H7 (cell line): Measurements from ENCODE around the gene VAV1. TPM values are rescaled to one million over a fixed set of nuclear protein-coding genes. Genes with fewer than 3 reads are reported as not detected.

Experiments used
- total RNA-seq: library from RNA; depleted of rRNA; stranded (reverse); fragments of >200 nt; shearing (Covaris generic); gene quantifications from 2 replicates; pipeline ENCODE4 v1.2.3, GENCODE V29; 2014; rRNA removed

Gene VAV1
- total RNA-seq, 1 experiment from 2014 or later, result 9.5 TPM

Other genes with a start within 250 kb of the VAV1 start
- gene TNFSF9, start 241.7 kb upstream of the VAV1 start, total RNA-seq, result 1.3 and 2.6 TPM in 2 replicates
- 3.6 TPM in 1 of 2 replicates, not detected in the other for gene CD70, start 181.6 kb upstream of the VAV1 start, total RNA-seq
- gene TNFSF14, start 102.5 kb upstream of the VAV1 start, total RNA-seq, result 0.14 TPM in 1 of 2 replicates, not detected in the other
- 13.4 and 20.2 TPM in 2 replicates for gene C3, start 52.1 kb upstream of the VAV1 start, total RNA-seq
- gene GPR108, start 35.1 kb upstream of the VAV1 start, total RNA-seq, result 60.7 and 61.7 TPM in 2 replicates
- 84.5 and 92.2 TPM in 2 replicates for gene TRIP10, start 33.0 kb upstream of the VAV1 start, total RNA-seq
- gene SH2D3A, start 5.3 kb upstream of the VAV1 start, total RNA-seq, result 11.7 and 12.8 TPM in 2 replicates
- gene ADGRE1, start 114.9 kb downstream of the VAV1 start, total RNA-seq, result not detected in 2 replicates
- gene MBD3L2B, start 248.7 kb downstream of the VAV1 start, total RNA-seq, result not detected in 2 replicates